HT1080 (cell line): Measurements from ENCODE around the gene MUCL3. TPM values are rescaled to one million over a fixed set of nuclear protein-coding genes. Genes with fewer than 3 reads are reported as not detected.
A peak's percentile ranks its signal among the peaks of the same experiment; 100 is the strongest.
"Not testable (repeated sequence)": the region's sequence is repeated elsewhere in the genome, so short reads cannot be mapped to it uniquely, and the experiment has no call there.

ENCODE experiments used
- DNase-seq: peaks from one replicate; pipeline ENCODE4 v3.0.0-alpha.2; 2015; ENCODE audit warnings: low read depth
- small RNA-seq: library from RNA; depleted of rRNA; stranded (forward); fragments of <200 nt; gene quantifications from one replicate; pipeline ENCODE3, GENCODE V24; 2014
- total RNA-seq: library from RNA; depleted of rRNA; stranded (reverse); fragments of >200 nt; shearing (Covaris generic); gene quantifications from 2 replicates; pipeline ENCODE4 v1.2.3, GENCODE V29; 2014; rRNA removed

The MUCL3 gene
- total RNA-seq, 1 experiment from 2014 or later = not detected

DNA sequence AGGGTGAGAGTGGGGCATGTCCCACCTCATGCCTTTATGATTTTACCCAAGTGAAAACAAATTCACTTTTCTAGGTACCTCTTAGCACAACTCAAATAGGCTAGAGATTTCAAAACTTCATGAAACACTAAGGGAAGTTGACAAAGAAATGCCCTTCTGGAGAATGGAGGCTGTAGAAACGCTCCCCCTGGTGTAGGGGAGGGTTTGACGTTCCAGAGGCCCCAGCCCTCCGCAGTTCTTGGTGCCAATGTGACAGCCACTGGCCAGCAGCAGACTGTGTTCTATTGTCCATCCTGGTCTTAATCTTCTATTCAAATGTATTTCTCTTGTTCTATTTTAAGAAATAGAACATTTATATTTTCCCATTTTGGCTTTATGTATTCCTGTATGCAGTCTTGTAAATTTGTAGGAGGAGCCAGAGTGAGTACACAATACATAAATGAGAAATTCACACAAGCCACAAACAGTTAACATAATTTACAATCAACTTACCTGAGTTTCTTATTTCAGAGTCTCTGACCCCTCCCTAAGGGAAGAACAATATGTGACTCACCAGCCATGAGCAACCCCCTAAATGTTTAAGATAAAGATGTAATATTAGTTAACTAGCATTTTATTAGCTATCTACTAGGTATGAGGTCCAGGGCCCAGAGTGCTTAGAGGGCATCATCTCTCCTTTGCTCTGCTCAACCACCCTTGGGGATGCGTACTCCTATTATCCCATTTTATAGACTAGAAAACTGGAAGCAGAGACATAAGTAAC lies 33.9 kb downstream of the MUCL3 start:
- no peak for DNase-seq

DNA sequence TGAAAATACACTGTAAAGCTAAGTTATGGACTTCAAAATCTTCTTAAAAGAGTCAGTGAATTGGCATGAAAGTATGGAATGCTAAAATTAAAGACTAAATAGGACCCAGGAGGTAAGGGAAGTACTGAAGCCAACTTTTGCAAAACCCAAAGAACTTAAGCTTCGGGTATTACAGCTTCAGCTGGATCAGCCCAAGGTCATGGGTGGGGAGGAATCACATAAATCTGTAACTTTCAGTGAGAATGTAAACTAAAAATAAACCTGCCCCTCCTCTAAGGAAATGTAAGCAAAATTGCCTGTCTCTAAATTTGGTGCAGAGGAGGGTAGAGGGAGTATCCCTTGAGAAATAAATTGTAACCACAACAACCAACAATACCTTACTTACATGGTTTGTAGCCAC lies 38.4 kb downstream of the MUCL3 start:
- DNase-seq = no peak

DNA sequence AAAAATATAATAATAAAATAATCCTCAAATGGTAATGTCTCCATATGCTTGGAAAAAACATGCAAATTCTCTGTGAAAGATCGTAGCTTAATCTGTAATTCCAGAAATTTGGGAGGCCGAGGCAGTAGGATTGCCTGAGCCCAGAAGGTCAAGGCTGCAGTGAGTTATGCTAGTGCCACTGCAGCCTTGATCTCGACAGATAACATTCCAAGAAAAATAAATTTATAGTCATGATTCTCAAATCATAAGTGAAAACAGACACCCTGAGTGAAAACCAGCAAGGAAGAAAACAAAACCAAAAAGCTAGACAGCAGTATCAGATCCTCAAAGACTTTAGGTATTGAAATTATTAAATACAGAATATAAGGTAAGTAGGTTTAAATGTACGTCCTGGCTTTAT lies 38.9 kb downstream of the MUCL3 start:
- DNase-seq = no peak

DNA sequence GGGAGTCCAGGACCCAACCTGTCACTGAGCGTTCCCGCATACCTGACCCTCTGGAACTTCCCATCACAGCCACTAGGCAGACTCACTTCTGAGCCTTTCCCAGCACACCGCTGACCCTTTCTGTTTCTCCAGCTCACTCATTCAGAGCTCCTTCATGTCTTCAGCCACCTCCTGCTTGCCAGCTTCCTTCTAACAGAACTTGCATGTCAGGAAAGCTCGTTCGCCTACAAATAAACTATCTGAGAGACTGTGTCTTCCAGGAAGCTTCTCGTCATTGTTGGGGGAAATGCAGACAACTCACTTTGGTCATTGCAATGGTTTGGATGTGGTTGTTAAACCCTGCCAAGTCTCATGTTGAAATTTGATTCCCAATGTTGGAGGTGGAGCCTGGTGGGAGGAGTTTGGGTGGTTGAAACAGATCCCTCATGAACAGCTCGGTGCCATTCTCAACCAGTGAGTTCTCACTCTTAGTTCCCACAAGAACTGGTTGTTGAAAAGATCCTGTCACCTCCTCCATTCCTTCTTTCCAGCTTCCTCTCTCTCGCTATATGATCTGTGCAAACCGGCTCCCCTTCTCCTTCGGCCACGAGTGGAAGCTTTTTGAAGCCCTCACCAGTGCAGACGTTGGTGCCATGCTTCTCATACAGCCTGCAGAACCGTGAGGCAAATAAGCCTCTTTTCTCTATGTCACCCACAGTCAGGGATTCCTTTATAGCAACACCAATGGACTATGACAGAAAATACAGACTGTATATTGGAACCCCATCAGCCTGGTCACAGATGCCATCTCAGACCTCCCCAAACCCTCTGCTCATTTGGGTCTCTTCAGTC lies 41.4 kb downstream of the MUCL3 start:
- peak; percentile 71 for DNase-seq

DNA sequence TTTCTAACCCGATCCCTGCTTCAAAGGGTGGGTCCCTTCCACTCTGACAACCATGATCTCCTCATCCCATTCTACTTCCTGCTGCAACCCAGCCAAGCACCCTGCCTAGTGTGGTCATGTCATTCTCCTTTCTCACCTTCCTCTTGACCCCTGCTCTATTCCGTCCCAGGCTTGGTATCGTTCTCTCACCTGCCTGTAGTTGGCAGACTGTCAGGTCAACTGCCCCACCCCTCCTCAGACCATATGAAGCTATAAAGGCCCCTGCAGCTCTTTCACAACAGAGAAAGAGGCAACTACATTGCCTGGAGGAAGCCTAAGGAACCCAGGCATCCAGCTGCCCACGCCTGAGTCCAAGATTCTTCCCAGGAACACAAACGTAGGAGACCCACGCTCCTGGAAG lies 42.7 kb downstream of the MUCL3 start, which contains the start of gene MUC21:
TSS of gene MUC21 (plus strand) at position 280 of the 400 bp plus-strand sequence. CDS start 241 bp downstream, outside the sequence.
- no peak for DNase-seq

DNA sequence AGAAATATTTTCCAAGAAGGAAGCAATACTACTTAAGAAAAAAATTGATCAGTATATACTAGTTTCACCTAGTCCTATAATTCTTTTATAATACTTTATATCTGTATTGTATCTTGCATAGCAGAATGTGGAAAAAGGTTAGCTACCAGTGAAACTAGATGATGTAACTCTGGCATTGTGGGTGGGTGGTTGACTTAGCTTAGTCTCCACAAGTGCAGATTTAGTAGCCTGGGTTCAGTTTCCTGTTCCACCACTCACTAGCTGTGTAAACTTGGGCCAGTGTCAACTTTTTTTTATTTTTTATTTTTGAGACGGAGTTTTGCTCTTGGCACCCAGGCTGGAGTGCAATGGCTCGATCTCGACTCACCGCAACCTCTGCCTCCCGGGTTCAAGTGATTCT lies 44.7 kb downstream of the MUCL3 start:
- DNase-seq = no peak

DNA sequence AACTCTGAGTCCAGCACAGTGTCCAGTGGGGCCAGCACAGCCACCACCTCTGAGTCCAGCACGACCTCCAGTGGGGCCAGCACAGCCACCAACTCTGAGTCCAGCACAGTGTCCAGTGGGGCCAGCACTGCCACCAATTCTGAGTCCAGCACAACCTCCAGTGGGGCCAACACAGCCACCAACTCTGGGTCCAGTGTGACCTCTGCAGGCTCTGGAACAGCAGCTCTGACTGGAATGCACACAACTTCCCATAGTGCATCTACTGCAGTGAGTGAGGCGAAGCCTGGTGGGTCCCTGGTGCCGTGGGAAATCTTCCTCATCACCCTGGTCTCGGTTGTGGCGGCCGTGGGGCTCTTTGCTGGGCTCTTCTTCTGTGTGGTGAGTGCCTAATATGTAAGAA lies 46.5 kb downstream of the MUCL3 start:
- DNase-seq = no peak

DNA sequence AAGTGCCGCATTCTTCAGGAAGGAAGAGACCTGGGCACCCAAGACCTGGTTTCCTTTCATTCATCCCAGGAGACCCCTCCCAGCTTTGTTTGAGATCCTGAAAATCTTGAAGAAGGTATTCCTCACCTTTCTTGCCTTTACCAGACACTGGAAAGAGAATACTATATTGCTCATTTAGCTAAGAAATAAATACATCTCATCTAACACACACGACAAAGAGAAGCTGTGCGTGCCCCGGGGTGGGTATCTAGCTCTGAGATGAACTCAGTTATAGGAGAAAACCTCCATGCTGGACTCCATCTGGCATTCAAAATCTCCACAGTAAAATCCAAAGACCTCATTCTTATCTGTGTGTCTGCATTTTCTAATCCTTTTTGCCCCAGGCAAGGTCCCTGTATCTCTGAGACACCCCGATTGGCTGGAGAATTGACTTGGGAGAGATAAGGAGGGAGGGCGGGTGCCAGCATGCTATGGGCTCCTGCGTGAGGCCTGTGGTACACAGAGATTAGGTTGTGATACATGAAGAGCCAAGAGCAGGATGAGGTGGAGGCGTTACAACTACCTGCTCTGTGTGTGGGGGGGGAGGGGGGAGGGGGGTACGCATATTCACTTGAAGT lies 47.5 kb downstream of the MUCL3 start:
- no peak for DNase-seq

DNA sequence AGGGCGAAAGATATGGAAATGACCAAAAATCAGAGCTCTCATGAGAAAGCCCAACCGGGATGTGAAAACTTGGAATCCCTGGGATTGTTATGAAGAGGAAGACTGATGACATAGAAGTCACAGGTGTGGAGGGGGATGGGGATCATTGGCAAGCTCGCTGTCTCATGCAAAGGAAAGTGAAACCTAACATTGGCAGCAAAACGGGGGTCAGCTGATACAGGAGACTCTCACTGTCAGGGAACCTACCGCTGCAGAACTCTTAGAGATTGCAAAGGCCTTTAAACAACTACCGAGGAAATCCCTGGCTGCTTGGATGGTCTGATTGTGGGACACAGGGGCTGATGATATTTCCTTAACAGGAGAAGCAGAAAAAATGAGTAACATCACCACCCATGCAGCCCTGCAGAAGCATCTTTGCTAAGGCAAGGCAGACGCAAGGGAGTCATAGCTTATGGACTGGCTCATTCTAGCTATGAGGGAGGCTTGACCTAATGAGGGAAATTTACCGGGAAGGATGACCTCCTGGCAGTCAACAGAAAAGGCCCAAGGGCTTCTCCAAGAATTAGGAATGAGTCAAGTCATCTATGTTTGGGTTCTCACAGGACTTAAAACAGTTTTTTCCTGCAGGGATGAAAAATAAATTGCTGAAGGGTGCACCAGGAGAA lies 49.8 kb downstream of the MUCL3 start:
- peak; percentile 15 for DNase-seq

DNA sequence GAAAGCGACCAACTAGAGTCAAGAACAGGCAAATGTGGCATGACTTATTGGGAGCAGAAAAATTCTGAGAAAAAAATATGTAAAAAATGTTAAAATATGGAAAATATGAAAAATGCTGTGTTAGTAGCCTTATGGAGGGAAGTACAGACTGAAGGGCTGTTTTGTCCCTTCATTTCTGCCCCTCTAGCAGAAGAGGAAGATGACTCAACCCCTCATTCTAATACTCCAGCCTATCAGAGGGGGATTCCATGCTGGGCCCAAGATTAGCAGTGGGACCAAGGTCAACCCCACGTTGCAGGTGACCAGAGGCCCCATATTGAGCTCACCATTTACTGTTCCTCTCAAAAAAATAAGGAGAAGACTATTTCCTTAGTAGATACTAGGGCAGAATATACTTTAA lies 51.1 kb downstream of the MUCL3 start:
- peak; percentile 15 for DNase-seq

DNA sequence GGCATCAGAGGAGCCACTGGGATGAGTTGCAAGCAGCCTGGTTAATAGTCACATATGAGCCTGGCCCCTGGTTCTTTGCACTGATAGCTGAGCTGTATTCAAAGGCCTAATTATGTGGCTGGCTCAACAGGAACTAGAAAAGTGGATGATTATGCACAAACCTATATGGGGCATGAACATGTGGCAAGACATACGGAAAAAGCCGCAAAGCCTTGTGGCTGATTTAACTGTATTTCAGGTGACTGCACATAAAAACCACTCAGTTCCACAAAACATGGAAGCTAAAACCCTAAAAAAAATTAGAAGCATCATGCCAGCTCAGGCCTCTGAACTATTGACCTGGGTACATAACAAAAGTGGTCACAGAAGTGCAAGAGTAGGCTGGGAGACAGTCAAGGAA lies 56.5 kb downstream of the MUCL3 start:
- DNase-seq = no peak

DNA sequence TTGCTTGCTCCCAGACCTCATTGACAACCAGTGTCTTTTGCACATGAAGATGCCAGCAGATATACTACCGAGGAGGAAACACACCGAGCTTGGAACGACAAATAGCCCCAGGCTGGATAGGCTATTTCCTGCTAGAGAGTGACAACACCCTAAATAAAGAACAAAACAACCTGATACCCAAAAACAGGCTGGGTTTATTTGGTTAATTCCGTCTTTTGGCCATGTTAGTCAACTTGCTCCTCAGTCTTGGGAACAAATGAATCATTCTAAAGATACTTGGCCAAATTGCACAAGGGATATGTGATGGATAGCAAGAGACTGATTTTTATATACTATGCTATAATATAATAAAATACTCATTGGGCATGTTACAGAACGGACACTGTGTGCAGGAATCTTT lies 58.0 kb downstream of the MUCL3 start:
- DNase-seq = no peak

DNA sequence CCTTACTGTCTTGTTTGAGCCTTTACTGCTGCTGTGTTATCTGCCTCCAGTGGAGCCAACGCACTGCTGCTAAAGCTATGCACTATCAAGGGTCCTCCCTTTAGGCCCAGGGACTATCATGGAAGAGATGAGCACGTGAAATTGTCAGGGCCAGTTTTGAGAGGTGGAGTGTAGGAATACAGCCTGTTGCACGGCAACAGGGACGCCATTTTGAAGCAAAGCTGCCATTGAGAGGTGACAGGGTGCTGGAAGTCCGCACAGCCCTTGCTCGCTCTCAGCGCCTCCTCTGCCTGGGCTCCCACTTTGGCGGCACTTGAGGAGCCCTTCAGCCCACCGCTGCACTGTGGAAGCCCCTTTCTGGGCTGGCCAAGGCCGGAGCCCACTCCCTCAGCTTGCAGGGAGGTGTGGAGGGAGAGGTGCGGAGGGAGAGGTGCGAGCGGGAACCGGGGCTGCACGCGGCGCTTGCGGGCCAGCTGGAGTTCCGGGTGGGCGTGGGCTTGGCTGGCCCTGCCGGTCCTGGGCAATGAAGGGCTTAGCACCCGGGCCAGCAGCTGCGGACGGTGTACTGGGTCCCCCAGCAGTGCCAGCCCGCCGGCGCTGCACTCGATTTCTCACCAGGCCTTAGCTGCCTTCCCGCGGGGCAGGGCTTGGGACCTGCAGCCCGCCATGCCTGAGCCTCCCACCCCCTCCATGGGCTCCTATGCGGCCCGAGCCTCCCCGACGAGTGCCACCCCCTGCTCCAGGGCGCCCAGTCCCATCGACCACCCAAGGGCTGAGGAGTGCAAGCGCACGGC lies 59.5 kb downstream of the MUCL3 start:
- not testable (repeated sequence) for DNase-seq

DNA sequence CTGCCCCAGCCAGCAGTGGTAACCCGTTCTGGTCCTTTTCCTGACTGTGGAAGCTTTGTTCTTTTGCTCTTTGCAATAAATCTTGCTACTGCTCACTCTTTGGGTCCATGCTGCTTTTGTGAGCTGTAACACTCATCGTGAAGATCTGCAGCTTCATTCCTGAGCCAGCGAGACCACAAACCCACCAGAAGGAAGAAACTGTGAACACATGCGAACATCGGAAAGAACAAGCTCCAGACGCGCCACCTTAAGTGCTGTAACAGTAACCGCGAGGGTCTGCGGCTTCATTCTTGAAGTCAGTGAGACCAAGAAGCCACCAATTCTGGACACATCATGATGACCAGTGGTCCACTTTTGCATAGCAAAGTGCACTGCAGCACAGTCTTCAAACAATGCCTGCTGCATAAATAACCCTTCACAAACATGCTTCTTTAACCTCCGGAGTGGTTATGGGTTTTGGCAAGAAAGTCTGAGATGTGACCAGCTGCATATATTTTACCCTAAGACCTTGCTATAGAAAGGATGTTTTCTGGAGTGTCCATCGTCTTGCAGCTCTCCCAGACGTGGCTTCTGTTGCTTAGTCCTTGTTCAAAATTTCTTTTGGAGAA lies 60.6 kb downstream of the MUCL3 start:
- no peak for DNase-seq

DNA sequence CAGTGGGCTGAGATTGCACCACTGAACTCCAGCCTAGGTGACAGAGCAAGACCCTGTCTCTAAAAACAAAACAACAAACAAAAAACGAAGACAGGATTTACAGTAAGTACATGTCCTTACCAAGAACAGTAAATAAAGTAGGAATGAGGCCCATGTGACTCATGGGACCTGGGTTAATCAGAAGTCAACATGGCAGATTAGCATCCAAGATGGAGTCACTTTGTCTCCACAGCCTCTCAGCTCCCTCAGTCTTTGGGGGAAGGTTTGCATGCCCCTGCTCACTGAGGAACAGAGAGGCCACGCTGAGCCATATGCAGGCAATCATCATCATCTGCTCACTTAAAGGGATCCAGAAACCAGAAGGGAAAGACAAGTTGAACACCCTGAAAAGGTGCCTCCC lies 61.7 kb downstream of the MUCL3 start:
- no peak for DNase-seq

Small RNA genes lying within 50 kb of the gene (small RNA-seq; reads per million reads assigned to genes)
- gene RF00019 = not detected

Other genes starting within 250 kb of the MUCL3 start
- gene NRM, start 250.0 kb upstream of the MUCL3 start, total RNA-seq = 11.2 and 18.5 TPM in 2 replicates
- 11.0 and 12.9 TPM in 2 replicates for gene MDC1, start 223.7 kb upstream of the MUCL3 start, total RNA-seq
- gene TUBB, start 220.6 kb upstream of the MUCL3 start, total RNA-seq = 1,534 and 1,911 TPM in 2 replicates
- 67.0 and 73.8 TPM in 2 replicates for gene FLOT1, start 198.3 kb upstream of the MUCL3 start, total RNA-seq
- gene IER3, start 196.4 kb upstream of the MUCL3 start, total RNA-seq = 156 and 195 TPM in 2 replicates
- gene DDR1, start 56.5 kb upstream of the MUCL3 start, total RNA-seq = 34.8 and 37.0 TPM in 2 replicates
- gene GTF2H4, start 32.8 kb upstream of the MUCL3 start, total RNA-seq = 22.2 and 28.0 TPM in 2 replicates
- gene VARS2, start 26.7 kb upstream of the MUCL3 start, total RNA-seq = 30.7 and 33.1 TPM in 2 replicates
- not detected in 2 replicates for gene SFTA2, start 8.8 kb upstream of the MUCL3 start, total RNA-seq
- gene MUC21, start 42.7 kb downstream of the MUCL3 start, total RNA-seq = not detected in 2 replicates
- not detected in 2 replicates for gene MUC22, start 69.5 kb downstream of the MUCL3 start, total RNA-seq
- gene C6orf15, start 171.6 kb downstream of the MUCL3 start, total RNA-seq = not detected in 2 replicates
- 0.64 and 0.80 TPM in 2 replicates for gene PSORS1C1, start 173.8 kb downstream of the MUCL3 start, total RNA-seq
- not detected in 2 replicates for gene CDSN, start 179.5 kb downstream of the MUCL3 start, total RNA-seq
- gene PSORS1C2, start 198.1 kb downstream of the MUCL3 start, total RNA-seq = not detected in 2 replicates
- gene CCHCR1, start 216.8 kb downstream of the MUCL3 start, total RNA-seq = 22.1 and 29.2 TPM in 2 replicates
- gene TCF19, start 217.6 kb downstream of the MUCL3 start, total RNA-seq = 91.0 and 101 TPM in 2 replicates
- gene POU5F1, start 229.7 kb downstream of the MUCL3 start, total RNA-seq = not detected in 2 replicates